A549 (cell line): Measurements from ENCODE around the gene SUPT4H1.

Experiments used
- CHD4 ChIP-seq: fragments of 200-600 bp; sonication (generic); IDR thresholded peaks from 2 replicates; pipeline ENCODE4 v1.6.1; 2016; ENCODE audit warnings: antibody characterized with exemption, mild to moderate bottlenecking, borderline replicate concordance
- CTCF ChIP-seq: fragments of >200 bp; sonication (Bioruptor Twin); formaldehyde crosslinking; IDR thresholded peaks from 3 replicates; pipeline ENCODE4 v1.5.1; 2016
- EP300 ChIP-seq, 2 experiments: fragments of >200 bp; sonication (Bioruptor Twin); formaldehyde crosslinking; IDR thresholded peaks; 2 replicates in 1 of 2; 3 replicates in 1 of 2; pipeline ENCODE4 v1.6.1; 2016 to 2017
- HOXB13 ChIP-seq: fragments of 250-450 bp; sonication (Bioruptor Pico); IDR thresholded peaks from 2 replicates; pipeline ENCODE4 v1.5.0; 2020; ENCODE audit warnings: low read depth, mild to moderate bottlenecking, moderate library complexity
- REST ChIP-seq: fragments of 200-600 bp; sonication (generic); IDR thresholded peaks from 2 replicates; pipeline ENCODE4 v1.6.1; 2016; ENCODE audit warnings: antibody characterized with exemption, mild to moderate bottlenecking, moderate library complexity

- no peak for TF ChIP-seq REST
- no peak for TF ChIP-seq CHD4
- TF ChIP-seq CTCF, result no peak
- no peak for TF ChIP-seq HOXB13 (CRISPR knock-in tag)
- no peak for TF ChIP-seq EP300 (IDR thresholded peaks at IDR 0.05)
Observed at GRCh38 chr17:58377093-58377601, 25.1 kb upstream of the SUPT4H1 start.
